Osteocyte (in vitro differentiated cells): ENCODE measurements around the gene GDPD5. TPM values are rescaled to one million over a fixed set of nuclear protein-coding genes. Genes with fewer than 3 reads are reported as not detected.

ENCODE experiments used
- DNase-seq: peaks from one replicate; pipeline ENCODE4 v3.0.0; 2021; ENCODE audit warnings: mixed read lengths; ENCODE audit not compliant: unreplicated experiment; ENCODE audit errors: extremely low spot score
- H3K27ac Mint-ChIP-seq: one replicate; pipeline ENCODE4 v1.8.0; 2021; ENCODE audit warnings: mild to moderate bottlenecking, mixed read lengths; ENCODE audit not compliant: unreplicated experiment
- H3K27me3 Mint-ChIP-seq: one replicate; pipeline ENCODE4 v1.8.0; 2021; ENCODE audit warnings: mixed read lengths; ENCODE audit not compliant: unreplicated experiment
- H3K36me3 Mint-ChIP-seq: one replicate; pipeline ENCODE4 v1.8.0; 2021; ENCODE audit warnings: mixed read lengths; ENCODE audit not compliant: unreplicated experiment
- H3K4me1 Mint-ChIP-seq: one replicate; pipeline ENCODE4 v1.8.0; 2021; ENCODE audit warnings: mixed read lengths; ENCODE audit not compliant: unreplicated experiment
- H3K4me3 Mint-ChIP-seq: one replicate; pipeline ENCODE4 v1.8.0; 2021; ENCODE audit warnings: mild to moderate bottlenecking, moderate library complexity, mixed read lengths; ENCODE audit not compliant: unreplicated experiment
- H3K9me3 Mint-ChIP-seq: one replicate; pipeline ENCODE4 v1.8.0; 2021; ENCODE audit warnings: mixed read lengths; ENCODE audit not compliant: unreplicated experiment
- CTCF ChIP-seq: fragments of 200-600 bp; sonication (generic); IDR thresholded peaks from 2 replicates; pipeline ENCODE4 v1.5.0; 2021; ENCODE audit warnings: antibody characterized with exemption, mild to moderate bottlenecking, moderate library complexity
- total RNA-seq: library from RNA; stranded (reverse); gene quantifications from 2 replicates; pipeline ENCODE4 v1.2.1, GENCODE V29; 2021

GDPD5 gene
- total RNA-seq, 1 donor from 2014 or later, result 3.1 TPM

DNA sequence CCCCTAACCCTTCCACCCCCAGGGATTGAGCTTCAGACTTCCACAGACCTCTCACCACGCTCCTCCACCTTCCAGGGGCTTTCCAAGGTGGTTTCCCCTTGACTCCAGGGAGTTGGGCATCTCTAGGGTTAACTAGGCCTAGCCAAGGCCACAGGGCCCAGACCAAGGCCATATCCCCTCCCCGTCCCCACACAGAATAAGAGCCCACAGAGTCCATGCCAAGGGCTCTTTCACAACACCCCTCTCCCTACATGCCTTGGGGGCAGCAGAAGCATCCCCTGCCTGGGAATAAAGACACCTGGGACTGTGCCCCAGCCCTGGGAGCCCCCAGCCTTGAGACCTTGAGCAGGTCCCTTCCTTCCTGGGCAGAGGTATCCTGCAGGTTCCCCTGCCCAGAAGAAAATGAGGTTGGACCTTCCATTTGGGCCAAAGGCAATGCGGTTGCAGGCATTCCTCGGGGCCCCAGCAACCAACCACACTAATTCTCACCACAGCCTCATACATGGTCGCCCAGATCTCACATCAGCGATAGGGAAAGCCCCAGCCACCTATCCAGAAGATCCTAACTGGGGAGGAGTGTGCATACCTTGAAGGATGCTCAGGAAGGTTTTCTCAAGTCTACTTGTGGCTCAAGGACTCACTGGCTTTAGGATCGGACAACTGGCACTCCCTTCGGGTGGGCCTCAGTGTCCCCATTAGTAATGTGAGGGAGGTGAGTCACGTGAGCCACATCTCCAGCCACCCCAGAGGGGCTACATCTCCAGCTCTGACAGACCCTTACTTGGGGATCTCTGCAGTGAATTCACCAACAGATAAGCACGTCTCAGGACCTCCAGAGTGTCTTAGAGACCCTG is 1.7 kb downstream of the GDPD5 start:
- DNase-seq, result no peak
- Mint-ChIP-seq H3K9me3 (no peaks in the 10 kb centered on the region), H3K27ac (no peak overlapping the region), H3K4me3 (peak overlapping the region; percentile 65), H3K4me1 (peaks cover 2% of the 10 kb centered on the region), H3K36me3 (no peaks in the 10 kb centered on the region), H3K27me3 (peaks cover 20% of the 10 kb centered on the region)
- TF ChIP-seq CTCF, result no peak

DNA sequence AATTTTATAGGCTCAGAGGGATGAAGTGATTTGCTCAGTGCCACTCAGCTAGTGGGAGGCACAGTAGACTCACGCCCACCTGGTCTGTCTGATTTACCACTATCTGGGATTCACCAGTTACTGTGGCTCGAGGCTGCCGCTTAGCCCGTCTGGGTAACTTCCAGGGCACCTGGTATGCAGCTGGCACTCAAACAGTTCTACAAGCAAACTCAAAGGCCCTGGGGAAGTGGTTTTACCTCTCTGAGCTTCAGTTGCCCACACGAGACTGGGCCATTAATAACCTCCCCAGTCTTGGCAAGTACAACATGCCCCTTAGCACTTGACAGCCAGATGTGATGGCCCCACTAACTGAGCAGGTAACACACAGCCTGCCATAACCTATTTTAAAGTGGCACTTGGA is 2.6 kb downstream of the GDPD5 start:
- TF ChIP-seq CTCF, result no peak
- Mint-ChIP-seq H3K36me3 (no peaks in the 10 kb centered on the region), H3K4me1 (peaks cover 2% of the 10 kb centered on the region), H3K4me3 (no peak overlapping the region), H3K9me3 (no peaks in the 10 kb centered on the region), H3K27ac (no peak overlapping the region), H3K27me3 (peaks cover 12% of the 10 kb centered on the region)
- no peak for DNase-seq

DNA sequence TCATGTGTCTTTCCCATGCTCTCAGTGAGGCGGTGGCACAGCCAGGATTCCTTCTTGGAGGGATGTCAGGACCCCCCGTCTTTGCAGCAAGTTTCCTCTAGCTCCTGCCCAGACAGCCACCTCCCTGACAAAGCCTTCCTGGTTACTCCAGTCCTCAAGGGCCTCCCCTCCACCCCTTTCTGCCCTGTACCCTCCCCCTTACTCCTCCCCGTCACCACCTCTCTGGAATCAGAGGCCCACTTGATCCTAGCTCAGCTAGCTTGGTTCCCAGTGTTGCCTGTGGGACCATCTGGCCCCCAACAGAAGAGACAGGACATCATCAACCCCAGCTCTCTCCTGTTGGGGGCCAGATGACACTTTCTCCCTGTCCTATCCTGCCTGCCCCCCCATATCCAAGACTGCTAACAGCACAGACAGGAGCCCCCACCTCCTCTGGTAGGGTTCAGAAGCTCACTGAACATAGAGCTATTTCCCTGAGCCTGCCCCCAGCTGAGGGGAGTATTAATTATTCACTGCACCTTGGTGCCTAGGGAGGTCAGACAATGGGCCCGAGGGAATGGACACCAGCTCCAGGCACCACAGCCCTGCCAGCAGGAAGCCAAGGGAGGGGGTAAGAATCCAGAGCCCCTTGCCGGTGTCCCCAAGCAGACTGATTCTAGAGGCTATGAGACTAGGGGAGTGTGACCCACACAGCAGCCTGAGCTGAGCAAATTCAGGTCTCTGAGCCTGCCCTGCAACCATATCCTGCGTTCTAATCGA is 3.3 kb downstream of the GDPD5 start:
- TF ChIP-seq CTCF, result no peak
- H3K27ac Mint-ChIP-seq, result no peak overlapping the region
- H3K36me3 Mint-ChIP-seq, result no peaks in the 10 kb centered on the region
- peaks cover 2% of the 10 kb centered on the region for H3K4me1 Mint-ChIP-seq
- no peak for DNase-seq
- no peaks in the 10 kb centered on the region for H3K9me3 Mint-ChIP-seq
- H3K4me3 Mint-ChIP-seq, result no peak overlapping the region
- H3K27me3 Mint-ChIP-seq, result peaks cover 7% of the 10 kb centered on the region

GRCh38 chr11:75520688-75521087 is 5.1 kb downstream of the GDPD5 start:
- Mint-ChIP-seq H3K4me1 (peaks cover 2% of the 10 kb centered on the region), H3K36me3 (no peaks in the 10 kb centered on the region), H3K4me3 (no peak overlapping the region), H3K27ac (no peak overlapping the region), H3K27me3 (peaks cover 7% of the 10 kb centered on the region), H3K9me3 (no peaks in the 10 kb centered on the region)
- no peak for TF ChIP-seq CTCF
- DNase-seq, result no peak
